Liver (tissue), 9 donors: ENCODE results near the gene DENR. TPM values are rescaled to one million over a fixed set of nuclear protein-coding genes. Genes with fewer than 3 reads are reported as not detected.

Source experiments
- DNase-seq: peaks from one replicate; pipeline ENCODE4 v3.0.0-alpha.2; 2017; ENCODE audit warnings: low spot score
- H3K27ac ChIP-seq, 2 donors: one replicate each; pipeline ENCODE4 v1.7.0; 2013; ENCODE audit warnings: inconsistent platforms in 2 of 2, low read length in 2 of 2, control low read depth in 1 of 2, low read depth in 1 of 2, mild to moderate bottlenecking in 1 of 2
- H3K27me3 ChIP-seq, 4 donors: one replicate each; pipeline versions ENCODE4 v1.6.1 to v1.7.0; 2013; ENCODE audit warnings: low read length in 3 of 4, inconsistent platforms in 1 of 4, mild to moderate bottlenecking in 1 of 4, moderate library complexity in 1 of 4; ENCODE audit not compliant: control insufficient read depth in 4 of 4, insufficient read depth in 4 of 4
- H3K36me3 ChIP-seq, 4 donors: one replicate each; pipeline versions ENCODE4 v1.6.1 to v1.7.0; 2013; ENCODE audit warnings: low read length in 3 of 4, mild to moderate bottlenecking in 3 of 4, low read depth in 1 of 4, moderate library complexity in 1 of 4; ENCODE audit not compliant: control insufficient read depth in 4 of 4, insufficient read depth in 3 of 4
- H3K4me1 ChIP-seq, 4 donors: one replicate each; pipeline versions ENCODE4 v1.6.1 to v1.7.0; 2013; ENCODE audit warnings: low read length in 3 of 4, mild to moderate bottlenecking in 3 of 4, moderate library complexity in 1 of 4; ENCODE audit not compliant: control insufficient read depth in 4 of 4, insufficient read depth in 4 of 4
- H3K4me3 ChIP-seq, 3 donors: one replicate each; pipeline versions ENCODE4 v1.6.1 to v1.7.0; 2013; ENCODE audit warnings: low read length in 3 of 3, control low read depth in 1 of 3, low read depth in 1 of 3, mild to moderate bottlenecking in 1 of 3
- H3K9ac ChIP-seq, 2 donors: one replicate each; pipeline ENCODE4 v1.7.0; 2013; ENCODE audit warnings: low read length in 2 of 2, mild to moderate bottlenecking in 2 of 2, moderate library complexity in 2 of 2, control low read depth in 1 of 2, low read depth in 1 of 2
- H3K9me3 ChIP-seq, 4 donors: one replicate each; pipeline versions ENCODE4 v1.6.1 to v1.7.0; 2013; ENCODE audit warnings: low read length in 3 of 4; ENCODE audit not compliant: control insufficient read depth in 4 of 4
- ATF3 ChIP-seq: IDR thresholded peaks from 2 replicates; pipeline ENCODE4 v1.6.1; 2016; ENCODE audit warnings: antibody characterized with exemption
- CTCF ChIP-seq: fragments of 150-350 bp; IDR thresholded peaks from 2 replicates; pipeline ENCODE4 v1.5.1; 2017; ENCODE audit warnings: improper control_type of control experiment, low read depth, low read length; ENCODE audit not compliant: missing input control
- EGR1 ChIP-seq, 2 donors: IDR thresholded peaks; 2 replicates each; pipeline ENCODE4 v1.6.1; 2016 to 2018; ENCODE audit warnings: antibody characterized with exemption in 2 of 2, low read depth in 2 of 2
- FOXA1 ChIP-seq: IDR thresholded peaks from 2 replicates; pipeline ENCODE4 v1.6.1; 2016; ENCODE audit warnings: antibody characterized with exemption
- FOXA2 ChIP-seq: IDR thresholded peaks from 2 replicates; pipeline ENCODE4 v1.6.1; 2016; ENCODE audit warnings: antibody characterized with exemption
- GABPA ChIP-seq, 2 donors: IDR thresholded peaks in 1 of 2; conservative IDR thresholded peaks in 1 of 2; 2 replicates each; pipeline ENCODE4 v1.6.1; 2016; ENCODE audit warnings: antibody characterized with exemption in 2 of 2, mild to moderate bottlenecking in 1 of 2, moderate library complexity in 1 of 2
- HNF4A ChIP-seq, 2 donors: conservative IDR thresholded peaks; 2 replicates each; pipeline ENCODE4 v1.6.1; 2016; ENCODE audit warnings: antibody characterized with exemption in 2 of 2, mild to moderate bottlenecking in 2 of 2
- HNF4G ChIP-seq: IDR thresholded peaks from 2 replicates; pipeline ENCODE4 v1.6.1; 2016; ENCODE audit warnings: antibody characterized with exemption
- JUND ChIP-seq, 2 donors: IDR thresholded peaks; 2 replicates each; pipeline ENCODE4 v1.6.1; 2016; ENCODE audit warnings: antibody characterized with exemption in 2 of 2
- MAX ChIP-seq: IDR thresholded peaks from 2 replicates; pipeline ENCODE4 v1.6.1; 2016; ENCODE audit warnings: antibody characterized with exemption
- REST ChIP-seq: IDR thresholded peaks from 2 replicates; pipeline ENCODE4 v1.6.1; 2016; ENCODE audit warnings: antibody characterized with exemption, mild to moderate bottlenecking
- RXRA ChIP-seq, 2 donors: IDR thresholded peaks; 2 replicates each; pipeline ENCODE4 v1.6.1; 2017 to 2018; ENCODE audit warnings: antibody characterized with exemption in 2 of 2, mild to moderate bottlenecking in 1 of 2
- SP1 ChIP-seq: IDR thresholded peaks from 2 replicates; pipeline ENCODE4 v1.6.1; 2018; ENCODE audit warnings: antibody characterized with exemption, mild to moderate bottlenecking
- YY1 ChIP-seq: IDR thresholded peaks from 2 replicates; pipeline ENCODE4 v1.6.1; 2016; ENCODE audit warnings: antibody characterized with exemption, mild to moderate bottlenecking
- WGBS: extraction: QIAGEN DNeasy Blood & Tissue Kit; methylation state at CpG from one replicate; pipeline ENCODE4 v1.1.7; 2013; 5-methylcytosine and 5-hydroxymethylcytosine counted together
- polyA plus RNA-seq, 2 donors: library from polyadenylated mRNA; stranded (reverse) in 1 of 2; unstranded in 1 of 2; fragments of 200-250 nt in 1 of 2; fragments of >200 nt in 1 of 2; fragmentation: Nextera tagmentation in 1 of 2; extraction: Ambion mirVana in 1 of 2; gene quantifications; one replicate each; pipeline versions ENCODE4 v1.2.1 to v1.2.3, GENCODE V29; 2013 to 2015
- total RNA-seq, 2 donors: library from RNA; depleted of rRNA; stranded (reverse); fragments of >200 nt; gene quantifications; one replicate each; pipeline ENCODE4 v1.2.3, GENCODE V29; 2014
- donor health status: healthy.
- donor health status: healthy.
- donor health status: healthy.
- donor health status: healthy.
- donor health status: healthy.

DENR gene
- total and polyA plus RNA-seq, 4 donors = 10.9 to 17.7 (median 15.8) TPM

GRCh38 chr12:122722387-122722786 lies 30.2 kb upstream of the DENR start (continued):
- TF ChIP-seq EGR1 (IDR thresholded peaks at IDR 0.05; ENCODE audit: low read depth in 2 of 2) (no peak), ATF3 (no peak), HNF4A (conservative IDR thresholded peaks at IDR 0.05) (no peak), GABPA (IDR thresholded peaks at IDR 0.05 in 1 of 2, conservative IDR thresholded peaks at IDR 0.05 in 1 of 2) (no peak)

GRCh38 chr12:122724641-122725243 lies 27.9 kb upstream of the DENR start:
- WGBS = 92% methylated on average over 12 of the region's 12 CpGs
- TF ChIP-seq SP1 (no peak), HNF4A (conservative IDR thresholded peaks at IDR 0.05) (no peak), YY1 (no peak), FOXA2 (no peak), FOXA1 (no peak), RXRA (IDR thresholded peaks at IDR 0.05) (no peak), JUND (IDR thresholded peaks at IDR 0.05) (no peak), CTCF (no peak), REST (no peak), MAX (no peak), GABPA (IDR thresholded peaks at IDR 0.05 in 1 of 2, conservative IDR thresholded peaks at IDR 0.05 in 1 of 2) (no peak)
- Histone ChIP-seq H3K36me3 (no peaks in the 10 kb centered on the region), H3K27ac (no peak overlapping the region), H3K9me3 (no peaks in the 10 kb centered on the region), H3K4me3 (no peak overlapping the region), H3K27me3 (no peaks in the 10 kb centered on the region), H3K4me1 (peaks cover 0 to 3% (median 0%) of the 10 kb centered on the region in 4 donors), H3K9ac (no peak overlapping the region)
- DNase-seq = no peak

- H3K9ac ChIP-seq = no peak overlapping the region
- H3K4me3 ChIP-seq = no peak overlapping the region
- no peaks in the 10 kb centered on the region for H3K9me3 ChIP-seq
- no peaks in the 10 kb centered on the region for H3K36me3 ChIP-seq
- DNase-seq = no peak
- H3K4me1 ChIP-seq = peaks cover 0 to 3% (median 0%) of the 10 kb centered on the region in 4 donors
- TF ChIP-seq REST (no peak), HNF4G (no peak), YY1 (no peak), SP1 (no peak)
- WGBS = 83% methylated on average over 6 of the region's 6 CpGs
- H3K27ac ChIP-seq = no peak overlapping the region
- no peaks in the 10 kb centered on the region for H3K27me3 ChIP-seq
Measured at GRCh38 chr12:122725452-122726079, 27.1 kb upstream of the DENR start.
